OCI-LY1 (cell line): Measurements from ENCODE around the gene OVOL1.

ENCODE experiments used
- H2AFZ ChIP-seq: fragments of 200-600 bp; sonication (generic), shearing (Covaris generic); 2 replicates; pipeline ENCODE4 v1.6.0; 2014; ENCODE audit warnings: antibody characterized with exemption, mild to moderate bottlenecking, low read length
- H3F3A ChIP-seq: fragments of 200-600 bp; sonication (generic), shearing (Covaris generic); 2 replicates; pipeline ENCODE4 v1.6.0; 2014; ENCODE audit warnings: mild to moderate bottlenecking, antibody characterized with exemption, low read length, moderate library complexity; ENCODE audit not compliant: insufficient read depth
- H3K27ac ChIP-seq: fragments of 200-600 bp; sonication (generic); 2 replicates; pipeline ENCODE4 v1.5.1; 2014; ENCODE audit warnings: low read length, mixed run types, mild to moderate bottlenecking, low read depth; ENCODE audit not compliant: poor library complexity, severe bottlenecking
- H3K27me3 ChIP-seq: fragments of 200-600 bp; sonication (generic); 2 replicates; pipeline ENCODE4 v1.6.0; 2014; ENCODE audit warnings: antibody characterized with exemption, mild to moderate bottlenecking, low read length, moderate library complexity; ENCODE audit not compliant: insufficient read depth
- H3K36me3 ChIP-seq: fragments of 200-600 bp; sonication (generic); 2 replicates; pipeline ENCODE4 v1.6.1; 2014; ENCODE audit warnings: mild to moderate bottlenecking, antibody characterized with exemption, low read length, moderate library complexity, mixed read lengths; ENCODE audit not compliant: insufficient read depth
- H3K4me1 ChIP-seq: fragments of 200-600 bp; sonication (generic); 2 replicates; pipeline ENCODE4 v1.5.1; 2014; ENCODE audit warnings: mild to moderate bottlenecking, low read length, moderate library complexity; ENCODE audit not compliant: insufficient read depth, severe bottlenecking
- H3K4me2 ChIP-seq: fragments of 200-600 bp; sonication (generic), shearing (Covaris generic); 2 replicates; pipeline ENCODE4 v1.6.1; 2014; ENCODE audit warnings: low read length
- H3K4me3 ChIP-seq: fragments of 200-600 bp; sonication (generic); 2 replicates; pipeline ENCODE4 v1.5.1; 2014; ENCODE audit warnings: low read length, low read depth, mild to moderate bottlenecking, mixed read lengths; ENCODE audit not compliant: poor library complexity, severe bottlenecking
- H3K79me2 ChIP-seq: fragments of 200-600 bp; shearing (Covaris generic); 2 replicates; pipeline ENCODE4 v1.6.1; 2016; ENCODE audit warnings: mixed run types, low read length, mixed read lengths; ENCODE audit not compliant: insufficient read depth
- H3K9ac ChIP-seq: fragments of 200-600 bp; sonication (generic), shearing (Covaris generic); 2 replicates; pipeline ENCODE4 v1.6.1; 2014; ENCODE audit warnings: mild to moderate bottlenecking, low read length, mixed read lengths
- H3K9me2 ChIP-seq: fragments of 200-600 bp; sonication (generic), shearing (Covaris generic); 2 replicates; pipeline ENCODE4 v1.6.1; 2014; ENCODE audit warnings: low read depth, mild to moderate bottlenecking, low read length, mixed read lengths
- H3K9me3 ChIP-seq: fragments of 200-600 bp; shearing (Covaris generic); 2 replicates; pipeline ENCODE4 v1.6.1; 2014; ENCODE audit warnings: low read length, mixed read lengths
- H4K20me1 ChIP-seq: fragments of 200-600 bp; sonication (generic), shearing (Covaris generic); 2 replicates; pipeline ENCODE4 v1.6.0; 2016; ENCODE audit warnings: mild to moderate bottlenecking, low read length; ENCODE audit not compliant: insufficient read depth
- EZH2 ChIP-seq: fragments of 200-600 bp; sonication (generic), shearing (Covaris generic); IDR thresholded peaks from 2 replicates; pipeline ENCODE4 v1.8.0; 2017; ENCODE audit warnings: borderline replicate concordance, mixed run types, mild to moderate bottlenecking, antibody characterized with exemption, low read length, moderate library complexity, mixed read lengths
- TF ChIP-seq, protein P1 (sequence below): fragments of 200-600 bp; sonication (generic), shearing (Covaris generic); IDR thresholded peaks from 2 replicates; pipeline ENCODE4 v1.5.1; 2017; ENCODE audit warnings: mild to moderate bottlenecking, antibody characterized with exemption, low read length, moderate library complexity, mixed read lengths

Gene OVOL1

DNA sequence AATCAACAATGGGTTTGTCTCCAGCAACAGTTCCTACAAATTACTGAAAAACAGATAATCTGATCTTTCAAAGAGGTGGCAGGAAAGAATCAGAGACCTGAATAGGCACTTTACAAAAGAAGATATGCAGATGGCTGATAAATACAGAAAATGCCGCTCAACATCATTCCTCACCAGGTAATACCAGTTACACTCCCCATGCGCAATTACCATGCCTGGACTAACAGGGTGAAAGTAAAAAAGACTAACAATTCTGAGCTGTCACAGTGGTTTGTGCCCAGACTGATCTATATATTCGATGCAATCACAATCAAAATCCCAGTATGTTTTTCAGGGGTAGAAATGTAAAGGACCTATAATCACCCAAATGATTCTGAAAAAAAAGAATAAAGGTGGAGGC is 56.9 kb downstream of the OVOL1 start:
- no peak overlapping the region for H2AFZ ChIP-seq
- no peaks in the 10 kb centered on the region for H3K79me2 ChIP-seq
- H3F3A ChIP-seq, result no peaks in the 10 kb centered on the region
- H3K27ac ChIP-seq, result no peak overlapping the region
- H3K9ac ChIP-seq, result no peak overlapping the region
- H3K36me3 ChIP-seq, result no peaks in the 10 kb centered on the region
- H3K4me1 ChIP-seq, result no peaks in the 10 kb centered on the region
- no peak overlapping the region for H3K4me2 ChIP-seq
- TF ChIP-seq EZH2, result no peak
- TF ChIP-seq, protein P1, sequence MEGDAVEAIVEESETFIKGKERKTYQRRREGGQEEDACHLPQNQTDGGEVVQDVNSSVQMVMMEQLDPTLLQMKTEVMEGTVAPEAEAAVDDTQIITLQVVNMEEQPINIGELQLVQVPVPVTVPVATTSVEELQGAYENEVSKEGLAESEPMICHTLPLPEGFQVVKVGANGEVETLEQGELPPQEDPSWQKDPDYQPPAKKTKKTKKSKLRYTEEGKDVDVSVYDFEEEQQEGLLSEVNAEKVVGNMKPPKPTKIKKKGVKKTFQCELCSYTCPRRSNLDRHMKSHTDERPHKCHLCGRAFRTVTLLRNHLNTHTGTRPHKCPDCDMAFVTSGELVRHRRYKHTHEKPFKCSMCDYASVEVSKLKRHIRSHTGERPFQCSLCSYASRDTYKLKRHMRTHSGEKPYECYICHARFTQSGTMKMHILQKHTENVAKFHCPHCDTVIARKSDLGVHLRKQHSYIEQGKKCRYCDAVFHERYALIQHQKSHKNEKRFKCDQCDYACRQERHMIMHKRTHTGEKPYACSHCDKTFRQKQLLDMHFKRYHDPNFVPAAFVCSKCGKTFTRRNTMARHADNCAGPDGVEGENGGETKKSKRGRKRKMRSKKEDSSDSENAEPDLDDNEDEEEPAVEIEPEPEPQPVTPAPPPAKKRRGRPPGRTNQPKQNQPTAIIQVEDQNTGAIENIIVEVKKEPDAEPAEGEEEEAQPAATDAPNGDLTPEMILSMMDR, result no peak
- no peak overlapping the region for H3K4me3 ChIP-seq
- no peaks in the 10 kb centered on the region for H3K9me2 ChIP-seq
- H4K20me1 ChIP-seq, result no peaks in the 10 kb centered on the region
- no peaks in the 10 kb centered on the region for H3K9me3 ChIP-seq
- H3K27me3 ChIP-seq, result no peaks in the 10 kb centered on the region

DNA sequence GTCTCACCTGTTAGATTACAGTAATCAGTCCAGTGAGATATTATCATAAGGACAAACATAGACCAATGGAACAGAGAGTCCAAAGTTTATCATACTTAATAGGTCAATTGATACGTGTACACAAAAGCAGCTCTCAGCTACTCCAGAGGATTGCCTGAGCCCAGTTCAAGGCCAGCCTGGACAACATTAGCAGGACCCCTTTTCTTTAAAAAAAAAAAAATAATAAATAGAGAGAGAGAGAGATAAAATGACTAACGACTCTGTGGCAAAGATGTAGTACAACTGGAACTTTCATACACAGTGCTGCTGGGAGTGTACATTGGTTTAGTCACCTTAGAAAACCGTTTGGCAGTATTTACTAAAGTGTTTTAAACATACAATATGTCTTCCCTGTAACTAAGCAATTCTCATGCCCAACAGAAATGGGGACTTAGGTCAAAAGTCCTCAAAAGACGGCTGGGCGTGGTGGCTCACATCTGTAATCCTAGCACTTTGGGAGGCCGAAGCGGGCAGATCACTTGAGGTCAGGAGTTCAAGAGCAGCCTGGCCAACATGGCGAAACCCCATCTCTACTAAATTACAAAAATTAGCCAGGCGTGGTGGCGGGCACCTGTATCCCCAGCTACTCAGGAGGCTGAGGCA is 57.5 kb downstream of the OVOL1 start:
- H3K9me3 ChIP-seq, result no peaks in the 10 kb centered on the region
- H3K4me3 ChIP-seq, result no peak overlapping the region
- H3K36me3 ChIP-seq, result no peaks in the 10 kb centered on the region
- H2AFZ ChIP-seq, result no peak overlapping the region
- H3K4me1 ChIP-seq, result no peaks in the 10 kb centered on the region
- no peak overlapping the region for H3K27ac ChIP-seq
- no peaks in the 10 kb centered on the region for H3K79me2 ChIP-seq
- no peaks in the 10 kb centered on the region for H4K20me1 ChIP-seq
- no peaks in the 10 kb centered on the region for H3K9me2 ChIP-seq
- TF ChIP-seq, protein P1, result no peak
- no peak for TF ChIP-seq EZH2
- no peaks in the 10 kb centered on the region for H3F3A ChIP-seq
- H3K4me2 ChIP-seq, result no peak overlapping the region
- no peak overlapping the region for H3K9ac ChIP-seq
- H3K27me3 ChIP-seq, result no peaks in the 10 kb centered on the region
